Head of caudate nucleus (tissue), 42 donors: Measurements from ENCODE around the gene SFMBT2.

ENCODE experiments used
- DNase-seq, 42 donors: peaks; one replicate each; pipeline versions ENCODE4 v3.0.0 to v3.0.0-alpha.2; 2020 to 2021; ENCODE audit warnings: mixed read lengths in 7 of 42
- intact Hi-C: fragments of 100-400 bp; cut with DNase I; formaldehyde crosslinking; loops from one replicate; pipeline ENCODE4 v1.15.0; 2022

The SFMBT2 gene

GRCh38 chr10:7111561-7111960 is 299.3 kb downstream of the SFMBT2 start:
- no peak for DNase-seq
- intact Hi-C loops: loop anchor here (10.0 kb wide), 1 partner anchor 313 kb away; no protein-coding TSS in a partner anchor

DNA sequence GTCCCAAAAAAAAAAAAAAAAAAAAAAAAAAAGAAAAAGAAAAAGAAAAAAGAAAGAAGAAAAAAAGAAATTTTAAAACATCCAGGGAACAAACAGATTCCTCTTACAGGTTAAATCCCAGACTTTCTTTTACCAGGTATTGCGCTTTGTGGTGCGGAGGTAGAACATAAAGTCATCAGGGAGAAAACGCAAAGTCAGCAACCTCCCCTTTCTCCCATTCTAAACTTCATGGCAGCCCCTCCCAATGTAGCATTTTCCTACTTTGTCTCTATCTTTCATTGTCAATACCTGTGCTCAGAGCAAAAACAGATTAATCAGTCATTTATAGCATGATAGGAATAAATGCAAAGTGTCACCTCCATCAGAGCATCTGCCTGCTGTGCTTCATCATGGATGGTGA is 299.7 kb downstream of the SFMBT2 start:
- DNase-seq: no peak
- intact Hi-C loops: loop anchor here (10.0 kb wide), 1 partner anchor 314 kb away; no protein-coding TSS in a partner anchor
